Measurements from ENCODE around the gene GNA12.

The GNA12 gene

GRCh38 chr7:2833083-2833910 lies 10.8 kb downstream of the GNA12 start:
- Histone ChIP-seq H3K4me2 (ENCODE audit: low read length) (no peak overlapping the region), H3K9ac (ENCODE audit: low read depth, low read length) (no peak overlapping the region), H3K4me3 (ENCODE audit: low read length) (no peak overlapping the region), H3K27me3 (ENCODE audit: control insufficient read depth, insufficient read depth, low read length) (no peaks in the 10 kb centered on the region), H3K9me3 (replicated peaks; ENCODE audit: low read length) (no peaks in the 10 kb centered on the region), H3K36me3 (ENCODE audit: insufficient read depth, low read length) (peaks cover 8% of the 10 kb centered on the region), H3K4me1 (ENCODE audit: control insufficient read depth, insufficient read depth, low read length) (no peaks in the 10 kb centered on the region)

- Histone ChIP-seq H3K4me2 (ENCODE audit: low read length) (no peak overlapping the region), H3K27me3 (ENCODE audit: control insufficient read depth, insufficient read depth, low read length) (no peaks in the 10 kb centered on the region), H3K4me3 (ENCODE audit: low read length) (no peak overlapping the region), H3K9ac (ENCODE audit: low read depth, low read length) (no peak overlapping the region), H3K36me3 (ENCODE audit: insufficient read depth, low read length) (peaks cover 8% of the 10 kb centered on the region), H3K9me3 (replicated peaks; ENCODE audit: low read length) (no peaks in the 10 kb centered on the region), H3K4me1 (ENCODE audit: control insufficient read depth, insufficient read depth, low read length) (peaks cover under 1% of the 10 kb centered on the region)
Measured at GRCh38 chr7:2832461-2832860, 11.6 kb downstream of the GNA12 start.

- Histone ChIP-seq H3K36me3 (ENCODE audit: insufficient read depth, low read length) (peaks cover 8% of the 10 kb centered on the region), H3K4me1 (ENCODE audit: control insufficient read depth, insufficient read depth, low read length) (peaks cover 5% of the 10 kb centered on the region), H3K9me3 (replicated peaks; ENCODE audit: low read length) (no peaks in the 10 kb centered on the region)
Measured at GRCh38 chr7:2830609-2831376, 13.3 kb downstream of the GNA12 start.

GRCh38 chr7:2829040-2829439 lies 15.1 kb downstream of the GNA12 start:
- Histone ChIP-seq H3K9me3 (replicated peaks; ENCODE audit: low read length) (no peaks in the 10 kb centered on the region), H3K4me3 (ENCODE audit: low read length) (no peak overlapping the region), H3K36me3 (ENCODE audit: insufficient read depth, low read length) (peaks cover 3% of the 10 kb centered on the region), H3K27me3 (ENCODE audit: control insufficient read depth, insufficient read depth, low read length) (no peaks in the 10 kb centered on the region), H3K4me2 (ENCODE audit: low read length) (no peak overlapping the region), H3K9ac (ENCODE audit: low read depth, low read length) (no peak overlapping the region), H3K4me1 (ENCODE audit: control insufficient read depth, insufficient read depth, low read length) (peaks cover 14% of the 10 kb centered on the region)

More at GRCh38 chr7:2830609-2831376, 13.3 kb downstream of the GNA12 start:
- Histone ChIP-seq H3K4me2 (ENCODE audit: low read length) (no peak overlapping the region), H3K4me3 (ENCODE audit: low read length) (no peak overlapping the region), H3K27me3 (ENCODE audit: control insufficient read depth, insufficient read depth, low read length) (no peaks in the 10 kb centered on the region), H3K9ac (ENCODE audit: low read depth, low read length) (no peak overlapping the region)

- H3K4me1 ChIP-seq (ENCODE audit: control insufficient read depth, insufficient read depth, low read length) = peaks cover 34% of the 10 kb centered on the region
- no peaks in the 10 kb centered on the region for H3K27me3 ChIP-seq (ENCODE audit: control insufficient read depth, insufficient read depth, low read length)
Measured at GRCh38 chr7:2826771-2827170, 17.3 kb downstream of the GNA12 start.

GRCh38 chr7:2825559-2826227 lies 18.4 kb downstream of the GNA12 start:
- Histone ChIP-seq H3K4me2 (ENCODE audit: low read length) (no peak overlapping the region), H3K9ac (ENCODE audit: low read depth, low read length) (no peak overlapping the region), H3K27me3 (ENCODE audit: control insufficient read depth, insufficient read depth, low read length) (no peaks in the 10 kb centered on the region), H3K36me3 (ENCODE audit: insufficient read depth, low read length) (peaks cover 3% of the 10 kb centered on the region), H3K9me3 (replicated peaks; ENCODE audit: low read length) (no peaks in the 10 kb centered on the region), H3K4me1 (ENCODE audit: control insufficient read depth, insufficient read depth, low read length) (peaks cover 45% of the 10 kb centered on the region), H3K4me3 (ENCODE audit: low read length) (no peak overlapping the region)

More at GRCh38 chr7:2826771-2827170, 17.3 kb downstream of the GNA12 start:
- Histone ChIP-seq H3K9ac (ENCODE audit: low read depth, low read length) (no peak overlapping the region), H3K4me3 (ENCODE audit: low read length) (no peak overlapping the region), H3K4me2 (ENCODE audit: low read length) (no peak overlapping the region), H3K36me3 (ENCODE audit: insufficient read depth, low read length) (peaks cover 3% of the 10 kb centered on the region), H3K9me3 (replicated peaks; ENCODE audit: low read length) (no peaks in the 10 kb centered on the region)

- Histone ChIP-seq H3K4me2 (ENCODE audit: low read length) (no peak overlapping the region), H3K4me1 (ENCODE audit: control insufficient read depth, insufficient read depth, low read length) (peaks cover 50% of the 10 kb centered on the region), H3K9me3 (replicated peaks; ENCODE audit: low read length) (no peaks in the 10 kb centered on the region), H3K27me3 (ENCODE audit: control insufficient read depth, insufficient read depth, low read length) (no peaks in the 10 kb centered on the region), H3K9ac (ENCODE audit: low read depth, low read length) (no peak overlapping the region), H3K4me3 (ENCODE audit: low read length) (no peak overlapping the region), H3K36me3 (ENCODE audit: insufficient read depth, low read length) (no peaks in the 10 kb centered on the region)
Measured at GRCh38 chr7:2824678-2825461, 19.2 kb downstream of the GNA12 start.

GRCh38 chr7:2824026-2824677 lies 20.0 kb downstream of the GNA12 start:
- Histone ChIP-seq H3K9ac (ENCODE audit: low read depth, low read length) (no peak overlapping the region), H3K9me3 (replicated peaks; ENCODE audit: low read length) (no peaks in the 10 kb centered on the region), H3K4me3 (ENCODE audit: low read length) (no peak overlapping the region), H3K27me3 (ENCODE audit: control insufficient read depth, insufficient read depth, low read length) (no peaks in the 10 kb centered on the region), H3K4me1 (ENCODE audit: control insufficient read depth, insufficient read depth, low read length) (peaks cover 57% of the 10 kb centered on the region), H3K36me3 (ENCODE audit: insufficient read depth, low read length) (no peaks in the 10 kb centered on the region), H3K4me2 (ENCODE audit: low read length) (no peak overlapping the region)

GRCh38 chr7:2823130-2823529 lies 21.0 kb downstream of the GNA12 start:
- H3K4me1 ChIP-seq (ENCODE audit: control insufficient read depth, insufficient read depth, low read length) = peaks cover 62% of the 10 kb centered on the region
- no peaks in the 10 kb centered on the region for H3K27me3 ChIP-seq (ENCODE audit: control insufficient read depth, insufficient read depth, low read length)
- H3K9ac ChIP-seq (ENCODE audit: low read depth, low read length) = no peak overlapping the region
- H3K9me3 ChIP-seq (replicated peaks; ENCODE audit: low read length) = no peaks in the 10 kb centered on the region
- no peaks in the 10 kb centered on the region for H3K36me3 ChIP-seq (ENCODE audit: insufficient read depth, low read length)
- H3K4me2 ChIP-seq (ENCODE audit: low read length) = no peak overlapping the region
- H3K4me3 ChIP-seq (ENCODE audit: low read length) = no peak overlapping the region

GRCh38 chr7:2821842-2822507 lies 22.1 kb downstream of the GNA12 start:
- Histone ChIP-seq H3K4me2 (ENCODE audit: low read length) (peak overlapping the region; percentile 54), H3K4me3 (ENCODE audit: low read length) (peak overlapping the region; percentile 17), H3K36me3 (ENCODE audit: insufficient read depth, low read length) (no peaks in the 10 kb centered on the region), H3K9ac (ENCODE audit: low read depth, low read length) (peak overlapping the region; percentile 73), H3K4me1 (ENCODE audit: control insufficient read depth, insufficient read depth, low read length) (peaks cover 64% of the 10 kb centered on the region), H3K27me3 (ENCODE audit: control insufficient read depth, insufficient read depth, low read length) (no peaks in the 10 kb centered on the region), H3K9me3 (replicated peaks; ENCODE audit: low read length) (no peaks in the 10 kb centered on the region)
